H1 (cell line): Measurements from ENCODE around the gene APOO. TPM values are rescaled to one million over a fixed set of nuclear protein-coding genes. Genes with fewer than 3 reads are reported as not detected.
A peak's percentile ranks its signal among the peaks of the same experiment; 100 is the strongest.

ENCODE experiments used
- CTCF ChIA-PET: fragments of 300-600 bp; sonication (Branson Sonifier 250); formaldehyde crosslinking; loops from one replicate; lab custom pipeline; 2021; ENCODE audit not compliant: partially characterized antibody; lab: Charles Lee
- POLR2A ChIA-PET: fragments of 300-600 bp; sonication (Branson Sonifier 250); formaldehyde crosslinking; loops from one replicate; lab custom pipeline; 2021; ENCODE audit warnings: inconsistent platforms; ENCODE audit not compliant: partially characterized antibody; lab: Charles Lee
- DNase-seq, 2 experiments: peaks; one replicate each; pipeline versions ENCODE4 v3.0.0 to v3.0.0-alpha.2; 2010 to 2022; ENCODE audit warnings: low spot score in 2 of 2, low read depth in 1 of 2, mixed read lengths in 1 of 2
- FAIRE-seq: peaks from 2 replicates; lab custom pipeline; 2011; peaks lifted over from hg19 to GRCh38; lab: Jason Lieb, UNC
- H2AFZ ChIP-seq: 2 replicates; pipeline ENCODE4 v1.8.1; 2012; ENCODE audit warnings: low read length, inconsistent platforms
- H2AK5ac ChIP-seq: 2 replicates; pipeline ENCODE4 v1.6.1; 2013; ENCODE audit warnings: low read depth, low read length
- H2BK120ac ChIP-seq: replicated peaks from 2 replicates; pipeline ENCODE3; 2013; ENCODE audit warnings: low read depth, low read length, inconsistent platforms
- H2BK12ac ChIP-seq: 2 replicates; pipeline ENCODE4 v1.6.1; 2013; ENCODE audit warnings: low read depth, low read length
- H2BK15ac ChIP-seq: 2 replicates; pipeline ENCODE4 v1.6.1; 2013; ENCODE audit warnings: low read length
- H2BK20ac ChIP-seq: 2 replicates; pipeline ENCODE4 v1.6.1; 2013; ENCODE audit warnings: low read length
- H2BK5ac ChIP-seq: 2 replicates; pipeline ENCODE4 v1.6.1; 2013; ENCODE audit warnings: low read depth, low read length
- H3K14ac ChIP-seq: 2 replicates; pipeline ENCODE4 v1.6.1; 2013; ENCODE audit warnings: inconsistent platforms; ENCODE audit not compliant: insufficient read length
- H3K18ac ChIP-seq: 2 replicates; pipeline ENCODE4 v1.6.1; 2013; ENCODE audit warnings: low read length; ENCODE audit errors: extremely low read depth
- H3K23ac ChIP-seq: 2 replicates; pipeline ENCODE4 v1.6.1; 2013; ENCODE audit warnings: inconsistent platforms; ENCODE audit not compliant: insufficient read length
- H3K23me2 ChIP-seq: 2 replicates; pipeline ENCODE4 v1.6.1; 2013; ENCODE audit warnings: low read depth, low read length
- H3K27ac ChIP-seq: 2 replicates; pipeline ENCODE4 v1.6.1; 2011; ENCODE audit warnings: low read depth, low read length, inconsistent platforms
- H3K27me3 ChIP-seq, 4 experiments: replicated peaks in 1 of 4; 1 replicate in 1 of 4; 2 replicates in 3 of 4; pipeline versions ENCODE4 v1.6.1 to v1.8.1; 2011 to 2013; ENCODE audit warnings: low read length in 3 of 4, mild to moderate bottlenecking in 3 of 4, inconsistent platforms in 2 of 4, mixed read lengths in 2 of 4, moderate library complexity in 1 of 4; ENCODE audit not compliant: control insufficient read depth in 3 of 4, insufficient read depth in 3 of 4; ENCODE audit errors: extremely low read depth in 1 of 4
- H3K36me3 ChIP-seq, 4 experiments: 2 replicates each; pipeline versions ENCODE4 v1.6.1 to v1.8.1; 2011 to 2013; ENCODE audit warnings: mild to moderate bottlenecking in 4 of 4, low read length in 3 of 4, moderate library complexity in 2 of 4, control low read depth in 1 of 4, inconsistent platforms in 1 of 4; ENCODE audit not compliant: insufficient read depth in 4 of 4, control insufficient read depth in 2 of 4
- H3K4ac ChIP-seq: replicated peaks from 2 replicates; pipeline ENCODE3; 2013; ENCODE audit warnings: low read length, low read depth, mixed read lengths, inconsistent platforms; ENCODE audit not compliant: insufficient read length
- H3K4me1 ChIP-seq, 4 experiments: replicated peaks in 1 of 4; 1 replicate in 1 of 4; 2 replicates in 3 of 4; pipeline versions ENCODE4 v1.6.1 to v1.8.1; 2011 to 2013; ENCODE audit warnings: low read length in 3 of 4, inconsistent platforms in 2 of 4, mixed read lengths in 1 of 4; ENCODE audit not compliant: insufficient read depth in 4 of 4, control insufficient read depth in 3 of 4
- H3K4me2 ChIP-seq, 2 experiments: 2 replicates each; pipeline versions ENCODE4 v1.6.1 to v1.8.1; 2011 to 2013; ENCODE audit warnings: low read depth in 2 of 2, low read length in 2 of 2, control low read depth in 1 of 2, inconsistent platforms in 1 of 2, mild to moderate bottlenecking in 1 of 2; ENCODE audit not compliant: insufficient read depth in 1 of 2
- H3K4me3 ChIP-seq, 4 experiments: fragments of 200-600, 300-600 bp in 1 of 4; sonication (generic), shearing (Covaris generic), sonication (Bioruptor Twin) in 1 of 4; 2 replicates each; pipeline versions ENCODE4 v1.5.1 to v1.8.1; 2011 to 2016; ENCODE audit warnings: low read length in 4 of 4, low read depth in 3 of 4, control low read depth in 2 of 4, inconsistent platforms in 2 of 4, mild to moderate bottlenecking in 2 of 4, mixed read lengths in 1 of 4, moderate library complexity in 1 of 4; ENCODE audit not compliant: insufficient read depth in 2 of 4; ENCODE audit errors: extremely low read depth in 1 of 4
- H3K56ac ChIP-seq: replicated peaks from 2 replicates; pipeline ENCODE3; 2013; ENCODE audit warnings: low read depth, mild to moderate bottlenecking, mixed read lengths, low read length, inconsistent platforms; ENCODE audit not compliant: insufficient read length
- H3K79me1 ChIP-seq: 2 replicates; pipeline ENCODE4 v1.6.1; 2013; ENCODE audit warnings: low read depth, low read length, control low read depth
- H3K79me2 ChIP-seq, 2 experiments: 2 replicates each; pipeline versions ENCODE4 v1.6.1 to v1.8.1; 2012 to 2013; ENCODE audit warnings: low read length in 2 of 2, mild to moderate bottlenecking in 2 of 2, inconsistent platforms in 1 of 2; ENCODE audit not compliant: insufficient read depth in 2 of 2, control insufficient read depth in 1 of 2
- H3K9ac ChIP-seq, 4 experiments: replicated peaks in 1 of 4; 1 replicate in 1 of 4; 2 replicates in 3 of 4; pipeline versions ENCODE4 v1.6.1 to v1.8.1; 2011 to 2013; ENCODE audit warnings: low read depth in 3 of 4, low read length in 3 of 4, control low read depth in 2 of 4, mild to moderate bottlenecking in 2 of 4, moderate library complexity in 2 of 4, inconsistent platforms in 1 of 4; ENCODE audit errors: extremely low read depth in 1 of 4
- H3K9me3 ChIP-seq, 2 experiments: 2 replicates each; pipeline versions ENCODE4 v1.6.1 to v1.8.1; 2012 to 2013; ENCODE audit warnings: mild to moderate bottlenecking in 2 of 2, moderate library complexity in 2 of 2, control low read depth in 1 of 2, inconsistent platforms in 1 of 2, low read depth in 1 of 2, low read length in 1 of 2, mixed read lengths in 1 of 2; ENCODE audit not compliant: insufficient read depth in 2 of 2
- H4K20me1 ChIP-seq, 2 experiments: replicated peaks in 1 of 2; 2 replicates each; pipeline versions ENCODE3 to v1.8.1; 2011 to 2013; ENCODE audit warnings: inconsistent platforms in 2 of 2, low read length in 2 of 2, mild to moderate bottlenecking in 1 of 2; ENCODE audit not compliant: insufficient read depth in 2 of 2, control insufficient read depth in 1 of 2
- H4K5ac ChIP-seq: 2 replicates; pipeline ENCODE4 v1.6.1; 2013; ENCODE audit warnings: low read length, low read depth, mixed read lengths, inconsistent platforms; ENCODE audit not compliant: insufficient read length
- H4K8ac ChIP-seq: 2 replicates; pipeline ENCODE4 v1.8.0; 2013; ENCODE audit warnings: mild to moderate bottlenecking, moderate library complexity, low read length, inconsistent platforms; ENCODE audit not compliant: insufficient read depth; ENCODE audit errors: extremely low read depth
- H4K91ac ChIP-seq: replicated peaks from 2 replicates; pipeline ENCODE3; 2013; ENCODE audit warnings: low read length, mixed read lengths, inconsistent platforms; ENCODE audit not compliant: insufficient read length
- RAD21 ChIP-seq, 2 experiments: IDR thresholded peaks in 1 of 2; conservative IDR thresholded peaks in 1 of 2; 2 replicates each; pipeline ENCODE4 v1.6.1; 2011; ENCODE audit warnings: low read depth in 2 of 2, low read length in 2 of 2, improper control_type of control experiment in 1 of 2, inconsistent platforms in 1 of 2, mild to moderate bottlenecking in 1 of 2, moderate library complexity in 1 of 2
- SP4 ChIP-seq: IDR thresholded peaks from 2 replicates; pipeline ENCODE4 v1.6.1; 2012; ENCODE audit warnings: low read length, inconsistent platforms
- WGBS, 2 experiments: shearing (Covaris generic) in 1 of 2; methylation state at CpG; one replicate each; pipeline versions ENCODE4 v1.1.6 to v1.1.7; 2013 to 2015; ENCODE audit warnings: low lambda C conversion rate in 2 of 2, mixed read lengths in 2 of 2, inconsistent platforms in 1 of 2, low coverage in 1 of 2, missing lambda C conversion rate in 1 of 2; ENCODE audit not compliant: insufficient replicate concordance in 2 of 2, insufficient coverage in 1 of 2, insufficient read length in 1 of 2; ENCODE audit errors: extremely low coverage in 1 of 2, missing lambda C conversion rate in 1 of 2; 5-methylcytosine and 5-hydroxymethylcytosine counted together
- polyA plus RNA-seq, 7 experiments: library from polyadenylated mRNA; depleted of rRNA in 3 of 7; stranded (reverse) in 5 of 7; unstranded in 2 of 7; fragments of >200 nt in 5 of 7; fragments of 200-250 nt in 2 of 7; gene quantifications; 1 replicate in 5 of 7; 2 replicates in 1 of 7; 4 replicates in 1 of 7; pipeline versions ENCODE4 v1.2.1 to v1.2.3, GENCODE V29; 2011 to 2013; ENCODE audit warnings: missing spikeins in 2 of 7, mixed read lengths in 2 of 7
- total RNA-seq: library from RNA; stranded (reverse); fragmentation: NEBNext Ultra II Directional; extraction: Animal tissue kit (Norgen Biotek cat#: 25700); gene quantifications from 2 replicates; pipeline ENCODE4 v1.2.1, GENCODE V29; 2021
- TF ChIP-seq, protein P1 (sequence below), 3 experiments: IDR thresholded peaks; 1 replicate in 2 of 3; 2 replicates in 1 of 3; pipeline versions ENCODE4 v1.5.1 to v1.6.1; 2011; ENCODE audit warnings: low read length in 3 of 3, mild to moderate bottlenecking in 3 of 3, inconsistent platforms in 2 of 3, low read depth in 1 of 3, moderate library complexity in 1 of 3; ENCODE audit not compliant: insufficient read depth in 1 of 3; ENCODE audit errors: control extremely low read depth in 1 of 3

Gene APOO
- total and polyA plus RNA-seq, 2 of the 8 experiments (the other 6 are each of a cell fraction or from before 2014, with no cell fraction given), result 25.7 to 45.0 TPM

DNA sequence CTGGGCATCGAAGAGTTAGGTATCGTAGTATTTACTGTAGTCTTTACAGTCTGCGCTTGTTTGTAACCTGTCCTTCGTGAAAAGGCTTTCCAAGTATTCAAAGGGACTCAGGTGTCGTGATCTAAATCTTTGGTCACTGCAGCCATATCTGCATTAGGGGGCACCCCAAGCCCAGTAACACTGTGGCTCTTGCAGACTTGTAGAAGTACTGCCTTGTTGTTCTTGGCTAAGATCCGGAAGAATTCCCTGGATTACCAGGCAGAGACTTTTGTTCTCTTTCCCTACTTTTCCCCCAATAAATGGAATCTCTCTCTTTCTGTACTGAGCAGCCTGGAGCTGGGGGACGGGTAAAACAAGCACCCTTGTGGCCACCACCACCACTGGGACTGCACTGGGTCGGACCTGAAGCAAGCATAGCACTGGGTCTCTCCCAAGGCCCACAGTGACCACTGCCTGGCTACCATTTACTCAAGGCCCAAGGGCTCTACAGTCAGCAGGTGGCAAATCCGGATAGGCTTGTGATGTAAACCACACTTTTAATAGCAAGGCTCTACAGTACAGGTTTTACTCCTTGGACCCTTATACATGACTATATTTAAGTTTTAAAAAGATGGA, 12.1 kb upstream of the APOO start:
- H3K23me2 ChIP-seq, result no peaks in the 10 kb centered on the region
- DNase-seq, result peak in 1 of 2 experiments; percentile 48
- peak overlapping the region; percentile 98 for H2AFZ ChIP-seq

More for the DNA sequence above, 12.1 kb upstream of the APOO start:
- Histone ChIP-seq H3K79me1 (no peaks in the 10 kb centered on the region), H3K56ac (no peak overlapping the region), H3K4me3 (no peak overlapping the region), H3K4me1 (no peaks in the 10 kb centered on the region), H4K91ac (no peak overlapping the region), H3K79me2 (no peaks in the 10 kb centered on the region), H2BK15ac (no peak overlapping the region), H3K4ac (no peak overlapping the region), H3K27me3 (no peaks in the 10 kb centered on the region), H3K9me3 (no peaks in the 10 kb centered on the region), H2BK120ac (no peak overlapping the region), H4K20me1 (no peaks in the 10 kb centered on the region), H2BK20ac (no peak overlapping the region), H3K36me3 (no peaks in the 10 kb centered on the region), H3K4me2 (no peak overlapping the region), H2BK5ac (no peak overlapping the region), H2BK12ac (no peak overlapping the region)
- POLR2A ChIA-PET, result interaction anchor here (0.7 kb wide), 1 partner anchor 130 kb away, joined by 5 read pairs; no protein-coding TSS in a partner anchor
- WGBS, 2 experiments, result 71% methylated on average over 9 of the region's 9 CpGs; no CpG with 5 or more reads in 1 of the 2 experiments
- peak; percentile 50 for FAIRE-seq
- TF ChIP-seq RAD21 (IDR thresholded peaks at IDR 0.05 in 1 of 2, conservative IDR thresholded peaks at IDR 0.05 in 1 of 2; ENCODE audit: low read depth in 2 of 2, low read length in 2 of 2) (peak; percentile 77 to 79), SP4 (no peak)
- TF ChIP-seq, protein P1, sequence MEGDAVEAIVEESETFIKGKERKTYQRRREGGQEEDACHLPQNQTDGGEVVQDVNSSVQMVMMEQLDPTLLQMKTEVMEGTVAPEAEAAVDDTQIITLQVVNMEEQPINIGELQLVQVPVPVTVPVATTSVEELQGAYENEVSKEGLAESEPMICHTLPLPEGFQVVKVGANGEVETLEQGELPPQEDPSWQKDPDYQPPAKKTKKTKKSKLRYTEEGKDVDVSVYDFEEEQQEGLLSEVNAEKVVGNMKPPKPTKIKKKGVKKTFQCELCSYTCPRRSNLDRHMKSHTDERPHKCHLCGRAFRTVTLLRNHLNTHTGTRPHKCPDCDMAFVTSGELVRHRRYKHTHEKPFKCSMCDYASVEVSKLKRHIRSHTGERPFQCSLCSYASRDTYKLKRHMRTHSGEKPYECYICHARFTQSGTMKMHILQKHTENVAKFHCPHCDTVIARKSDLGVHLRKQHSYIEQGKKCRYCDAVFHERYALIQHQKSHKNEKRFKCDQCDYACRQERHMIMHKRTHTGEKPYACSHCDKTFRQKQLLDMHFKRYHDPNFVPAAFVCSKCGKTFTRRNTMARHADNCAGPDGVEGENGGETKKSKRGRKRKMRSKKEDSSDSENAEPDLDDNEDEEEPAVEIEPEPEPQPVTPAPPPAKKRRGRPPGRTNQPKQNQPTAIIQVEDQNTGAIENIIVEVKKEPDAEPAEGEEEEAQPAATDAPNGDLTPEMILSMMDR (IDR thresholded peaks at IDR 0.05; ENCODE audit: control extremely low read depth in 1 of 3, insufficient read depth in 1 of 3, low read depth in 1 of 3, low read length in 3 of 3), result peak in 2 of 3 experiments; percentile 42 to 60; a peak in 2 of 4 replicates
- TF ChIP-seq, all 59 proteins: peak for 2
- Histone ChIP-seq H2AK5ac (no peak overlapping the region), H4K5ac (no peak overlapping the region), H3K18ac (no peak overlapping the region), H4K8ac (0 out of 2 replicates have a peak overlapping the region, but pooled peaks have one; percentile 51), H3K14ac (no peak overlapping the region), H3K27ac (no peak overlapping the region; the same call in 1 of the 2 replicates), H3K23ac (no peak overlapping the region), H3K9ac (no peak overlapping the region)
- CTCF ChIA-PET, result interaction anchor here (0.6 to 0.7 kb wide), 3 partner anchors 134 to 684 kb away, joined by 3 to 5 read pairs (median 3); no protein-coding TSS in a partner anchor
